ENCODE measurements around the gene EDN2. TPM values are rescaled to one million over a fixed set of nuclear protein-coding genes. Genes with fewer than 3 reads are reported as not detected.

Gene EDN2
- total RNA-seq, 1 experiment from 2014 or later: 0.24 TPM

GRCh38 chr1:41435570-41436178 is 48.8 kb downstream of the EDN2 start:
- Histone ChIP-seq H4K5ac (ENCODE audit: insufficient read length, low read depth, low read length) (no peak overlapping the region), H2BK5ac (ENCODE audit: insufficient read length, low read length) (no peak overlapping the region), H3K9me3 (ENCODE audit: control insufficient read depth, low read depth, low read length) (no peaks in the 10 kb centered on the region), H3K56ac (ENCODE audit: insufficient read length, low read depth, low read length) (no peak overlapping the region), H2BK12ac (ENCODE audit: insufficient read length, low read depth, low read length) (no peak overlapping the region), H3K4me2 (ENCODE audit: insufficient read depth, insufficient read length, low read length) (no peak overlapping the region), H2BK15ac (ENCODE audit: low read depth, low read length) (no peak overlapping the region), H3K9ac (ENCODE audit: extremely low read depth, insufficient read length, low read length) (no peak overlapping the region), H3K27ac (ENCODE audit: insufficient read length, low read depth, low read length) (no peak overlapping the region), H3K27me3 (ENCODE audit: insufficient read depth, low read length) (no peaks in the 10 kb centered on the region), H3K14ac (ENCODE audit: insufficient read depth, low read length) (no peak overlapping the region), H4K20me1 (ENCODE audit: control insufficient read depth, insufficient read depth, insufficient read length) (no peaks in the 10 kb centered on the region), H3K4me1 (ENCODE audit: insufficient read depth, low read length) (no peaks in the 10 kb centered on the region), H2AK5ac (ENCODE audit: insufficient read length, low read length) (no peak overlapping the region), H3K23me2 (ENCODE audit: insufficient read length, low read depth, low read length, poor library complexity, severe bottlenecking) (no peaks in the 10 kb centered on the region), H4K91ac (ENCODE audit: insufficient read length, low read depth, low read length) (no peak overlapping the region), H3K23ac (ENCODE audit: insufficient read length, low read depth, low read length) (no peak overlapping the region), H3K79me2 (ENCODE audit: insufficient read depth, low read length) (no peaks in the 10 kb centered on the region), H3T11ph (ENCODE audit: low read length) (no peak overlapping the region), H2BK20ac (ENCODE audit: low read depth, low read length, poor library complexity, severe bottlenecking) (no peak overlapping the region), H2BK120ac (ENCODE audit: low read depth, low read length, poor library complexity, severe bottlenecking) (no peak overlapping the region), H3K4ac (ENCODE audit: low read depth, low read length) (no peak overlapping the region), H3K18ac (ENCODE audit: insufficient read length, low read depth, low read length) (no peak overlapping the region), H4K8ac (replicated peaks; ENCODE audit: insufficient read length, low read depth, low read length) (no peak overlapping the region), H3K79me1 (ENCODE audit: insufficient read depth, low read depth, low read length, poor library complexity, severe bottlenecking) (no peaks in the 10 kb centered on the region), H2AFZ (ENCODE audit: low read length) (no peak overlapping the region)
- DNase-seq: peak; percentile 78
- Mint-ChIP-seq H3K27me3 (ENCODE audit: low read depth) (peaks cover 21% of the 10 kb centered on the region), H3K4me1 (peaks cover 30 to 41% of the 10 kb centered on the region in 2 experiments), H3K9me3 (no peaks in the 10 kb centered on the region), H3K27ac (peak overlapping the region in 2 of 3 experiments; percentile 61 to 91; a peak in 2 of 7 replicates), H3K36me3 (ENCODE audit: insufficient read depth in 1 of 3, low read depth in 3 of 3) (no peaks in the 10 kb centered on the region), H3K4me3 (no peak overlapping the region; a peak in 1 of 5 replicates)
- WGBS (ENCODE audit: extremely low coverage, insufficient read length, low lambda C conversion rate): no CpG with 5 or more reads among the region's 15 CpGs
- no peak for TF ChIP-seq CTCF (conservative IDR thresholded peaks at IDR 0.05)

All from H9 (cell line).